Thoracic aorta (tissue), 2 donors: ENCODE results near the gene SNED1. TPM values are rescaled to one million over a fixed set of nuclear protein-coding genes. Genes with fewer than 3 reads are reported as not detected.
A peak's percentile ranks its signal among the peaks of the same experiment; 100 is the strongest.

Experiments
- ATAC-seq: fragments of 150-250 bp; one replicate; pipeline ENCODE4 v1.8.0; 2017; ENCODE audit warnings: low read depth; ENCODE audit not compliant: insufficient number of reproducible peaks, low FRiP score
- DNase-seq: peaks from one replicate; pipeline ENCODE4 v3.0.0-alpha.2; 2020; ENCODE audit warnings: low spot score
- H3K27ac ChIP-seq, 2 donors: fragments of 200-600 bp; sonication (generic); 1 replicate in 1 of 2; 2 replicates in 1 of 2; pipeline ENCODE4 v1.5.1; 2016; ENCODE audit warnings: mild to moderate bottlenecking in 2 of 2, moderate library complexity in 2 of 2
- H3K27me3 ChIP-seq: fragments of 200-600 bp; sonication (generic); replicated peaks from 2 replicates; pipeline ENCODE4 v1.6.0; 2016; ENCODE audit warnings: mild to moderate bottlenecking; ENCODE audit not compliant: insufficient read depth
- H3K36me3 ChIP-seq: fragments of 200-600 bp; sonication (generic); one replicate; pipeline ENCODE4 v1.5.1; 2016
- H3K4me1 ChIP-seq, 2 donors: fragments of 200-600 bp; sonication (generic); 1 replicate in 1 of 2; 2 replicates in 1 of 2; pipeline versions ENCODE4 v1.5.1 to v1.6.0; 2016; ENCODE audit warnings: low read depth in 2 of 2, mild to moderate bottlenecking in 1 of 2; ENCODE audit not compliant: control insufficient read depth in 1 of 2
- H3K4me3 ChIP-seq: fragments of 200-600 bp; sonication (generic); 2 replicates; pipeline ENCODE4 v1.5.1; 2016; ENCODE audit warnings: mild to moderate bottlenecking
- H3K9me3 ChIP-seq: fragments of 200-600 bp; sonication (generic); 2 replicates; pipeline ENCODE4 v1.5.1; 2016
- total RNA-seq, 2 donors: library from RNA; depleted of rRNA; stranded (reverse); fragments of >200 nt; gene quantifications; one replicate each; pipeline versions ENCODE4 v1.1.0 to v1.2.3, GENCODE V29; 2016
- TF ChIP-seq, protein P1 (sequence below): fragments of 200-600 bp; sonication (generic); IDR thresholded peaks from one replicate; pipeline ENCODE4 v1.5.1; 2019; ENCODE audit warnings: antibody characterized with exemption

Gene SNED1
- total RNA-seq, 2 donors from 2014 or later: 133 to 206 TPM

GRCh38 chr2:240990266-240990529 lies 8.2 kb upstream of the SNED1 start:
- Histone ChIP-seq H3K4me1 (peaks cover 54 to 80% of the 10 kb centered on the region in 2 donors), H3K9me3 (no peaks in the 10 kb centered on the region), H3K36me3 (no peaks in the 10 kb centered on the region), H3K4me3 (no peak overlapping the region), H3K27ac (no peak overlapping the region), H3K27me3 (no peaks in the 10 kb centered on the region)
- DNase-seq (no peak), ATAC-seq (no peak)
- TF ChIP-seq, protein P1, sequence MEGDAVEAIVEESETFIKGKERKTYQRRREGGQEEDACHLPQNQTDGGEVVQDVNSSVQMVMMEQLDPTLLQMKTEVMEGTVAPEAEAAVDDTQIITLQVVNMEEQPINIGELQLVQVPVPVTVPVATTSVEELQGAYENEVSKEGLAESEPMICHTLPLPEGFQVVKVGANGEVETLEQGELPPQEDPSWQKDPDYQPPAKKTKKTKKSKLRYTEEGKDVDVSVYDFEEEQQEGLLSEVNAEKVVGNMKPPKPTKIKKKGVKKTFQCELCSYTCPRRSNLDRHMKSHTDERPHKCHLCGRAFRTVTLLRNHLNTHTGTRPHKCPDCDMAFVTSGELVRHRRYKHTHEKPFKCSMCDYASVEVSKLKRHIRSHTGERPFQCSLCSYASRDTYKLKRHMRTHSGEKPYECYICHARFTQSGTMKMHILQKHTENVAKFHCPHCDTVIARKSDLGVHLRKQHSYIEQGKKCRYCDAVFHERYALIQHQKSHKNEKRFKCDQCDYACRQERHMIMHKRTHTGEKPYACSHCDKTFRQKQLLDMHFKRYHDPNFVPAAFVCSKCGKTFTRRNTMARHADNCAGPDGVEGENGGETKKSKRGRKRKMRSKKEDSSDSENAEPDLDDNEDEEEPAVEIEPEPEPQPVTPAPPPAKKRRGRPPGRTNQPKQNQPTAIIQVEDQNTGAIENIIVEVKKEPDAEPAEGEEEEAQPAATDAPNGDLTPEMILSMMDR: no peak

GRCh38 chr2:240990726-240991377 lies 7.6 kb upstream of the SNED1 start:
- Histone ChIP-seq H3K4me3 (peak overlapping the region; percentile 54), H3K36me3 (no peaks in the 10 kb centered on the region), H3K27ac (peak overlapping the region; percentile 92), H3K4me1 (peaks cover 59 to 86% of the 10 kb centered on the region in 2 donors), H3K9me3 (no peaks in the 10 kb centered on the region), H3K27me3 (no peaks in the 10 kb centered on the region)
- TF ChIP-seq, protein P1: no peak
- ATAC-seq: no peak
- no peak for DNase-seq

DNA sequence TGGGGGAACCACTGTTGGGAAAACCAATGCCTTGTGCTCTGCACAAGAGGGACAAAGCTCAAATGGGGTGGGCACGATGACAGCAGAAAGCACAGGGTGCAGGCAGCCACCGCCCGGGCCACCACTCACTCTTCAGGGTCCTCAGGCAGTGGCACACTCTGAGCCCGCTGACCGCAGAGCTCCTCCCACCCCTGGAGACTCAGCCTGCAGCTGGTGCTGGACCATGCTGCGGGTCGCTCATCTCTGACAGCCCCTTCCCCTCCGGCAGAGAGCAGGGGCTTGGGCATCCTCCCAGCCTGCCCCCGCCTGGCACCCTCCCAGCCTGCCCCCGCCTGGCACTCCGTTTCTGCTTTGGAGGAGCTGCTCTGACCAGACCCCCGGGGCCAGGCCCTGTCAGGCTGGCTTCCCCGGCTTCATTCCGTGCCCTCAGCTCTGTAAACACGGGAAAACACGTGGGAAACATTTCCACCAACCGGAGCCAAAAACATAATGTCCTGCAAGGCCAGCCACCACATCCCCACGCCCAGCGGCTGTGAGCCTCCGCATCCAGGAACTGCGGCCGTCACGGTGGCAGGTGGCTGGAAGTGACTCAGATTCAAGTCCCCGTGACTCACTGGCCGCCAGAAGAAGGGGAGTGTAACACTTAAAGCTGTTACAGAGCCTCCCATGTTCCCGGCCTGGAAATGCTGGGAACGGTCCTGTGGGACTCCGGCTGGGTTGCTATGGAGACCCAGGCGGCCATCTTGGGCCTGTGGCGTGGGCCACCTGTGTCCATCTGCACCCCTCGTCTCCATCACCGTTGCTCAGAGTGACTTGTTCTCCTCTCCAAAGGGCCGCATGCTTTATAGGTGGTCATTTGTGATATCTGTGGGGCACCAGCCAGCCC lies 6.8 kb upstream of the SNED1 start:
- DNase-seq: peak; percentile 98
- TF ChIP-seq, protein P1: no peak
- no peaks in the 10 kb centered on the region for H3K36me3 ChIP-seq
- ATAC-seq: peak; percentile 82
- H3K4me1 ChIP-seq: peaks cover 65 to 87% of the 10 kb centered on the region in 2 donors
- H3K27ac ChIP-seq: peak overlapping the region; percentile 92
- H3K4me3 ChIP-seq: peak overlapping the region; percentile 54
- no peaks in the 10 kb centered on the region for H3K27me3 ChIP-seq
- H3K9me3 ChIP-seq: no peaks in the 10 kb centered on the region

GRCh38 chr2:240992572-240993291 lies 5.7 kb upstream of the SNED1 start:
- ATAC-seq (no peak), DNase-seq (no peak)
- no peaks in the 10 kb centered on the region for H3K27me3 ChIP-seq
- no peaks in the 10 kb centered on the region for H3K9me3 ChIP-seq
- H3K4me3 ChIP-seq: no peak overlapping the region
- H3K4me1 ChIP-seq: peaks cover 65 to 87% of the 10 kb centered on the region in 2 donors
- H3K27ac ChIP-seq: peak overlapping the region; percentile 79 to 92
- no peaks in the 10 kb centered on the region for H3K36me3 ChIP-seq
- TF ChIP-seq, protein P1: no peak
